Stimulated activated CD8-positive, alpha-beta memory T cell treated with anti-CD3 and anti-CD28 coated beads, Interleukin-12 subunit alpha, Interleukin-12 subunit beta, amount 100 ng/mL, for 24 hours (primary cell): Measurements from ENCODE around the gene C5AR2.
"Not testable (repeated sequence)": the region's sequence is repeated elsewhere in the genome, so short reads cannot be mapped to it uniquely, and the experiment has no call there.

Experiments used
- DNase-seq: peaks from one replicate; pipeline ENCODE4 v3.0.0-alpha.2; 2020; ENCODE audit errors: extremely low read depth

Gene C5AR2

GRCh38 chr19:47331931-47332547 is at the start of gene C5AR2:
TSS of gene C5AR2 (plus strand) at chr19:47332175. CDS start at chr19:47340800, 8,625 bp downstream.
- DNase-seq: no peak

GRCh38 chr19:47283405-47284059 is 48.4 kb upstream of the C5AR2 start:
- no peak for DNase-seq

- DNase-seq: no peak
Measured at GRCh38 chr19:47284324-47284899, 47.6 kb upstream of the C5AR2 start.

- DNase-seq: peak; percentile 35
Measured at GRCh38 chr19:47296036-47296435, 35.9 kb upstream of the C5AR2 start.

GRCh38 chr19:47300867-47301266 is 31.1 kb upstream of the C5AR2 start:
- not testable (repeated sequence) for DNase-seq

GRCh38 chr19:47302249-47302648 is 29.7 kb upstream of the C5AR2 start:
- DNase-seq: no peak

GRCh38 chr19:47303966-47304365 is 28.0 kb upstream of the C5AR2 start:
- DNase-seq: no peak

GRCh38 chr19:47305309-47305751 is 26.6 kb upstream of the C5AR2 start:
- peak; percentile 16 for DNase-seq

- DNase-seq: no peak
Measured at GRCh38 chr19:47306303-47306702, 25.7 kb upstream of the C5AR2 start.

GRCh38 chr19:47309038-47309437 is 22.9 kb upstream of the C5AR2 start:
- no peak for DNase-seq

GRCh38 chr19:47309608-47310007 is 22.4 kb upstream of the C5AR2 start, which contains the start of gene C5AR1:
TSS of gene C5AR1 (plus strand) at chr19:47309861. CDS start at chr19:47309896, 35 bp downstream.
- no peak for DNase-seq

- no peak for DNase-seq
Measured at GRCh38 chr19:47310323-47310722, 21.7 kb upstream of the C5AR2 start.

GRCh38 chr19:47310819-47311218 is 21.2 kb upstream of the C5AR2 start:
- no peak for DNase-seq

GRCh38 chr19:47312366-47313006 is 19.5 kb upstream of the C5AR2 start:
- no peak for DNase-seq

GRCh38 chr19:47313754-47314295 is 18.1 kb upstream of the C5AR2 start:
- DNase-seq: no peak

GRCh38 chr19:47315125-47315821 is 16.7 kb upstream of the C5AR2 start:
- peak; percentile 11 for DNase-seq

- no peak for DNase-seq
Measured at GRCh38 chr19:47316513-47316912, 15.5 kb upstream of the C5AR2 start.

GRCh38 chr19:47319923-47320871 is 11.8 kb upstream of the C5AR2 start:
- DNase-seq: no peak

- no peak for DNase-seq
Measured at GRCh38 chr19:47321630-47322029, 10.3 kb upstream of the C5AR2 start.

GRCh38 chr19:47322058-47322457 is 9.9 kb upstream of the C5AR2 start:
- no peak for DNase-seq

- DNase-seq: no peak
Measured at GRCh38 chr19:47323409-47323808, 8.6 kb upstream of the C5AR2 start.
